ENCODE results near the gene HSP90AB1.

DNA sequence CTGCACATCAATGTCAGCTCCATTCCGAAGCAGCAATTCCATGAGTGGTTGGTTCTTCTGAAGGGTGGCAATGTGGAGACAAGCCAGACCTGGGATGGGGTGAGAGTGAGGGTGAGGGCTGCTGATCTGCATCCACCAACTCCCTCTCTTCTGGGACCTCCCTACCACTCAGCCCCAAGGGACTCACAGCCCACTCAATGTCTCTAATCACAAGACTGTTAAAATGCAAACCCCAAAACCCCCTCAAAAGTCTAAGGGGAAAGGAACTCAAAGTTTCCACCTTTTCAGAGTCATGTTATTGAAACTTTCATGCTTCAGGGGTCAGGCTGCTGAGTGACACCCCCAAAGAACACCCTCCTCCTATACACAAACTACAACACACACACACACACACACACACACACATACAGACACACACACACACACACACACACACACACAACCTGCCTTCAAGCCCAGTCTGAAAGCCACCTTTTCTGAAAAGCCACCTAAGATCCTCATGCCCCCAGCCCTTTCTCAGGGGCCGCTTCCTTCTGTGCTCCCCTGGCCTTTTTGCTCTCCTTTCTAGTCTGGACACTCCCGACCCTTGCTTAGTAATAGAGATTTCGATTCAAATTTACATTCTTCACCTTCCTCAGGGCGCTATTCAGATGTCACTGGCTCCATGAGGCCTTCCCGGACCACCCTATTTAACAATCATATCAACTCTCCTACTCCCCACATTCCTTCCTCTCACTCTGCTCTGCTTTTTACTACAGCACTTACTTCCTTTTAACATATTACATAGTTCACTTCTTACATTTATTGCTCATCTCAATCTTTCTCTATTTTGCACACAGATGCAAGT is 13.8 kb downstream of the HSP90AB1 start:
- TF ChIP-seq, protein P1, sequence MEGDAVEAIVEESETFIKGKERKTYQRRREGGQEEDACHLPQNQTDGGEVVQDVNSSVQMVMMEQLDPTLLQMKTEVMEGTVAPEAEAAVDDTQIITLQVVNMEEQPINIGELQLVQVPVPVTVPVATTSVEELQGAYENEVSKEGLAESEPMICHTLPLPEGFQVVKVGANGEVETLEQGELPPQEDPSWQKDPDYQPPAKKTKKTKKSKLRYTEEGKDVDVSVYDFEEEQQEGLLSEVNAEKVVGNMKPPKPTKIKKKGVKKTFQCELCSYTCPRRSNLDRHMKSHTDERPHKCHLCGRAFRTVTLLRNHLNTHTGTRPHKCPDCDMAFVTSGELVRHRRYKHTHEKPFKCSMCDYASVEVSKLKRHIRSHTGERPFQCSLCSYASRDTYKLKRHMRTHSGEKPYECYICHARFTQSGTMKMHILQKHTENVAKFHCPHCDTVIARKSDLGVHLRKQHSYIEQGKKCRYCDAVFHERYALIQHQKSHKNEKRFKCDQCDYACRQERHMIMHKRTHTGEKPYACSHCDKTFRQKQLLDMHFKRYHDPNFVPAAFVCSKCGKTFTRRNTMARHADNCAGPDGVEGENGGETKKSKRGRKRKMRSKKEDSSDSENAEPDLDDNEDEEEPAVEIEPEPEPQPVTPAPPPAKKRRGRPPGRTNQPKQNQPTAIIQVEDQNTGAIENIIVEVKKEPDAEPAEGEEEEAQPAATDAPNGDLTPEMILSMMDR (IDR thresholded peaks at IDR 0.05; ENCODE audit: low read depth, low read length, poor library complexity, severe bottlenecking): no peak
- no peak for TF ChIP-seq EZH2phosphoT487 (IDR thresholded peaks at IDR 0.05; ENCODE audit: borderline replicate concordance, low read length)
